SH-SY5Y (cell line): Measurements from ENCODE around the gene DENND1C.

Experiments
- GATA2 ChIP-seq: IDR thresholded peaks from 2 replicates; pipeline ENCODE4 v1.6.1; 2011; ENCODE audit warnings: mild to moderate bottlenecking, low read depth, low read length
- GATA3 ChIP-seq: IDR thresholded peaks from 2 replicates; pipeline ENCODE4 v1.6.1; 2011; ENCODE audit warnings: low read depth, mild to moderate bottlenecking, low read length, moderate library complexity

Gene DENND1C

DNA sequence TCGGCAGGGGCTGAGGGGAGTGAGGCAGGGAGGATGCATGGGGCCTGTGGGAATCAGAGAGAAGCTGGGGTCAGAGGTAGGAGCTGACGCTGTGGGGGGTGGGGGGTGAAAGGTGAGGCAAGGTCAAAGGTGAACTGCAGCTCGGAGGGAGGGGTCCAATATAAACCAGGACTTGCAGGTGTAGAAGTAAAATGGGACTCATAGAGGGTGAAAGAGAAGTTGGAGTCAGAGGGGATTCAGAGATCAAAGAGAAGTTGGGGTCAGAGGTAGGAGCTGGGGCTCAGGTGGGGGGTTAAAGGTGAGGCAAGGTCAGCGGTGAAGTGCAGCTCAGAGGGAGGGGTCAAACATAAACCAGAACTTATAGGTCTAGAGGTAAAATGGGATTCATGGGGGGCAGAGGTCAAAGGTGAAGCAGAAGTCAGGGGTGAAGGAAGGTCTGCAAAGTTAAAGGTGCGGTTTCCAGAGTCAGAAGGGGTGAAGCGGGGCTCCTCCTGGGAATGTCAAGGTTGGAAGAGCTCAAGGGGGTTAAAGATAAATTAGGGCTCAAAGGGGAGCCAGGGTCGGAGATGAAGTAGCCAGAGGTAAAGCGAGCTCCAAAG lies 12.9 kb upstream of the DENND1C start:
- no peak for TF ChIP-seq GATA3
- TF ChIP-seq GATA2, result no peak

DNA sequence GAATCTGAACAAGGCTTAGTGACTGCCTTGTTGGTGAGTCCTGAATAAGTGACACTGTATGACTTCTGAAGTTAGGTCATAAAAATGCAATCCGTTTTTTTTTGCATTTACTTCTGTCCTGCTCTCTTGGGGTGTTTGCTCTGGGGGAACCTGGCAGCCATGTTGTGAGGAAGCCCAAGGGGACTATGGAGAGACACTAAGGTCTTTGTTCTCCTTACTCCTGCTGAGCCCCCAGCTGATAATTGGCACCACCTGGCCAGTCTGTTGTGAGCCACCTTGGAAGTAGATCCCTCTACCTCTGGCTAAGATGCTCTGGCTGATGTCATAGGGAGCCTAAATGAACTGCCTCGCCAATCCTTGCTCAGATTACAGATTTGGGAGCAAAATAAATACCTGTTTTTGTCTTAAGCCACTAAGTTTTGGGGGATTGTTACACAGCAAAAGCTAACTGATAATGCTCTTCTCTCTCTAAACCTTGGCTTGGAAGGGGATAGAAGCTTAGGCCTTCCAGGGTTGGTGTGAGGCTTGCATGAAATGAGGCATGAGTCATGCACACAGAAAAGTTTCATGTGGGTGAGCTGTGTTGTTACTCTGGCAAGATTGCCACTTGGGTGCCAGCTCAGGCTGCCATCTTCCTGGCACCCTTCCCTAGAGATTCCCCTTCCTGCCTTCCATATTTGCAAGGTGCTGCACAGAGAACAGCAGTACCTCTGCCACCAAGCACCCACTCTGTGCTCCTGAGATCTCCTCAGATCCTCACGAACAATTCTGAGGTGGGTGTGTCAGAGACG lies 10.4 kb upstream of the DENND1C start:
- TF ChIP-seq GATA2, result no peak
- no peak for TF ChIP-seq GATA3

DNA sequence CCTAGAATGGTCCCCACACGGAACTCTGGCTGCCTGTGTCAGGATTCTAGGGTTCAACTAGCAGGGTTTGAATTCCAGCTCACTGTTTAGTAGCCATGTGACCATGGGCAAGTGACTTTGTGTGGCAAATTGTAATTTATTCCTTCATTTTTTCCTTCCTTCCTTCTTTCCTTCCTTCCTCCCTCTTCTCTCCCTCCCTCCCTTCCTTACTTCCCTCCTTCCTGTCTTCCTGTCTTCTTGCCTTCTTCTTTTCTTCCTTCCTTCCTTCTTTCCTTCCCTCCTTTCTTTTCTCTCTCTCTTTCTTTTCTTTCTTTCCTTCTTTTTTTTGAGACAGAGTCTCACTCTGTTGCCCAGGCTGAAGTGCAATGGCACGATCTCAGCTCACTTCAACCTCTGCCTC lies 8.5 kb upstream of the DENND1C start:
- TF ChIP-seq GATA2 (no peak), GATA3 (no peak)

DNA sequence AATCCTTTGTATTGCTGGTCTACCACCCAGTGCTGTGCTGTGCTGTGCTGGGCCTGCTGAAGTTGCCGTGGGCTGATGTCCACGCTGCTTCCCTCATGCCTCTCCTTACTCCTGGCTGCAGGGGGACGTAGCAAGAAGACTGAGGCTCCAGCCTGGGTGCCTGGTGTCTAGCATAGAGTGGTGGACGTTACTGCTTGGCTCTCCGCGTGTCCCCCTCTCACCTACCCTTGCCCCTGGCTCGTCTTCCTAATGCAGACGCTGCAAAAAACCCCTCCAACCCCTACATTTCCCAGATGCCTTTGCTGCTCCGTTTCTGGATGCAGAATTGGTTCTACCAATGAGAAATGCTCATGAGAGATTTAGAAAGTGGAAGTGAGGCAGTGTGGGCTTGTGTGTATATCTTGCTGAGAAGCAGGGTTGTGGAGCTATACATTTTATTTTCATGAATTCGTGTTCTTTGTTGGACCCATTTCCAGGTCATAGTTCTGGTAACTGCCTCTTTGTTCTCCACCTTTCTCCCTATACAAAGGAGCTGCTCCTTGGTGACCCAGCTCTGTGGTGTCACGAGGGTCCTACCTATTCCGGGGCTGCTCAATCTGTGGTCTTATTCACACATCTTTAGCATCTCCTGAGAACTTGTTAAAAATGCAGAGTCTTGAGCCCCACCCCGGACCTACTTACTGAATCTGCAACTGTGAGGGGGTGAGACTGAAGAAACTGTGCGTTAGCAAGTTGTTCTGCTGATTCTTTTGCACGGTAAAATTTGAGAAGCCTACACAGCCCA lies 7.9 kb upstream of the DENND1C start:
- no peak for TF ChIP-seq GATA3
- no peak for TF ChIP-seq GATA2

DNA sequence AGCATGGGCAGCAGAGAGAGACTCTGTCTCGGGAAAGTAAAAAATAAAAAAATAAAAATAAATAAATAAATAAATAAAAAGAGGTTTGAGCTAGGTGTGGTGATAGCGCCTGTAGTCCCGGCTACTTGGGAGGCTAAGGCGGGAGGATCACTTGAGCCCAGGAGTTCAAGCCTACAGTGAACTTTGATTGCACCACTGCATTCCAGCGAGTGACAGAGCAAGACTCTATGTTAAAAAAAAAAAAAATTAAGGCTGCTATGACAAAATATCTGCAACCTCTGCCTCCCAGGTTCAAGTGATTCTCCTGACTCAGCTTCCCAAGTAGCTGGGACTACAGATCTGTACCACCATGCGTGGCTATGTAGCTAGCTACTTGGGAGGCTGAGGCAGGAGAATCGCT lies 3.2 kb upstream of the DENND1C start:
- TF ChIP-seq GATA3 (no peak), GATA2 (no peak)

DNA sequence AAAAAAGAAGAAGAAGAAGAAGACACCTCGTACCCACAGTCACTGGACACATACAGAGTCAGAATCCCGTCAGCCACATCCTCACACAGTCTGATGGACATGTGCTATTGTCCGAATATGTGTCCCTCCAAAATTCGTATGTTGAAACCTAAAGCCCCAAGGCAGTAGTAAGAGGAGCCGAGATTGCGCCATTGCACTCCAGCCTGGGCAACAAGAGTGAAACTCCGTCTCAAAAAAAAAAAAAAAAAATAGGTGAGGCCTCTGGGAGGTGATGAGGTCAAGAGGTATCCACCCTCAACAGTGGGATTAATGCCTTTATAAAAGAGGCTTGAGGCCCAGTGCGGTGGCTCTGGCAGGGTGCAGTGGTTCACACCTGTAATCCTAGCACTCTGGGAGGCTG lies 2.6 kb upstream of the DENND1C start:
- no peak for TF ChIP-seq GATA3
- TF ChIP-seq GATA2, result no peak

DNA sequence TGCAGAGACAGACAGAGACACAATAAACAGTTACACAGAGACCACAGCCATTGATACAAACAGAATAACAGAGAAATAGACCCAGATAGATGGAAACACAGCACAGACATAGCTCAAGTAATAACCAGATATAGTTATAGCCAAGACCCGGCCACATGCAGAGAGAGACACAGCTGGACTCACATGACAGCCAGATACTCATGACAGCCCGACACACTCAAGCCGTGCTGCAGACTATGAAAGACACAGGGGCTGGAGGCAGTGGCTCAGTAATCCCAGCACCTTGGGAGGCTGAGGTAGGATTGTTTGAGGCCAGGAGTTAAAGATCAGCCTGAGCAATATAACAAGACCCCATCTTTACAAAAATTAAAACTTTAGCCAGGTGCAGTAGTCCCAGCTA lies 1.6 kb upstream of the DENND1C start:
- no peak for TF ChIP-seq GATA3

DNA sequence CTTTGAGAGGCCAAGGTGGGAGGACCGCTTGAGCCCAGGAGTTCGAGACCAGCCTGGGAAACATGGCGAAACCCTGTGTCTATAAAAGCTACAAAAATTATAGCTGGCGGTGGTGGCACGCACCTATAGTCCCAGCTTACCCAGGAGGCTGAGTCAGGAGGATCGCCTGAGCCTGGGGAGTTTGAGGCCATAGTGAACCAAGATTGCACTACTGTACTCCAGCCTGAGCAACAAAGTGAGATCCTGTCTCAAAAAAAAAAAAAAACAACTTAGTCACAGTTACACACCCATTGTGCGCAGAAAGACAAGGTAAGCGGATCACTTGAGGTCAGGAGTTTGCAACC lies 728 bp upstream of the DENND1C start:
- TF ChIP-seq GATA3 (no peak), GATA2 (no peak)

DNA sequence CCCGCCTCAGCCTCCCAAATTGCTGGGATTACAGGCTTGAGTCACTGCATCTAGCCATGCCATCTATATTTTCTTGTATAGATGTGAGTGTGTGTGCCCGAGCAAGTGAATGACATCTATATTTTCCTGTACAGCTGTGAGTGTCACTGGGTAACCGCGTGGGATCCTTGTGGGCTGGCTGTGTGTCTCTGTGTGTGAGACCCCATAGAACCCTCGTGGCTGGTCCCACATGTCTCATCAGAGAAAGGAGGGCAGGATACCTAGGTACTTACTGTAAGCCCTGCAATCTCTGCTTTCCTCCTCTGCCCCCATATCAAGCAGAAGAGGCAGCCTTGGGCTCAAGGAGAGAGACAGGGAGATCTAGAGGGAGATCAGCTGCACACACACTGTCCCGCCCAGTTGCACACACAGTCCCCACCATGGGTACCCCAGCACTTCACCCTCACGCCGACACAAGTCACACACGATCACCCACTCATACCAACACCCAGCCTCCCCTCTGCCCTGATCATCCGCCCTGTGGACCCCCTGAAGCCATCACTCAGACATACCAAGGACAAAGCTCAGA lies 655 bp downstream of the DENND1C start:
- no peak for TF ChIP-seq GATA2
- TF ChIP-seq GATA3, result no peak

DNA sequence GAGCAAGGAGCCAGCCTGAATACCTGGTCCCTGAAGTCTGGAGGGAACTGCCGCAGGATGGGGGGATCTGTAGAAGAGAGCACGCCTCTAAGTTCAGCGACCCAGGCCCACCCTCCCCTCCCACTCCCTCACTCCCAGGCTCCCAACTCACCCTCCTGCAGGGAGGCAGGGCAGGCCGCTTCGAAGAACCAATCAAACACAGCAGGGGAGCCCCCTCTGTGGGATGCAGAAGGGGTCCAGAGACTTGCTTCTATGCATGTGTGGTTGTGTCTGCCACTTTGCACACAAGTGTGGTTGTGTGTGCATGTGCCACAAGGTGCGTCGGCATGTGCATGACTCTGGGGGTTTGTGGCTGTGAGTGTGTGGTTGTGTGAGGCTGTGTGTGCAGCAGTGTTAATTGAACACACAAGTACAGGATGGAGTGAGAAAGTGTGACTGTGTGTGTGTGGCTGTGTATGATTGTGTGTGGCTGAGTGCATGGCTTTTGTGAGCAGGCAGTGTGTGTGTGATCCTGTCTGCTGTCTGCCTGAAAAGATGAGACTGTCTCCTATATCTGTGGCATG lies 1.7 kb downstream of the DENND1C start:
- TF ChIP-seq GATA3 (no peak), GATA2 (no peak)

DNA sequence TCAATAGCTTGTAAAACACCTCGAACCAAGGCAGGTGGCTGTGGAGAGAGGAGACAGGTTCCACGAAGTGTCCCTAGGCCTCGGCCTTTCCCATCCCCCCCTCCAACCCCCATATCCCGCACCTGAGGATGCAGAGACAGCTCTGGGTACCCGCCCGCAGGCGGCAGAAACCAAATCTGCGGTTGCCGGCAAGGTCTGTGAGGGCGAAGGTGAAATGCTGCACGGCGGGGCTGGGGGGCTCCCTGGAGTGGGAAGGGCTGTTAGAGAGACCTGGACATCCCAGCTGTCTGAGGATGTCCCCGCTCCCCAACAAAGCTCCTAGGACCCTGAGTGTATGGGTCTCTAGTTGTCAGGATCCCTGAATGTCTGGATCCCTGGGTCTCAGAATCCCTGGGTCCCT lies 2.8 kb downstream of the DENND1C start:
- no peak for TF ChIP-seq GATA3
- no peak for TF ChIP-seq GATA2

DNA sequence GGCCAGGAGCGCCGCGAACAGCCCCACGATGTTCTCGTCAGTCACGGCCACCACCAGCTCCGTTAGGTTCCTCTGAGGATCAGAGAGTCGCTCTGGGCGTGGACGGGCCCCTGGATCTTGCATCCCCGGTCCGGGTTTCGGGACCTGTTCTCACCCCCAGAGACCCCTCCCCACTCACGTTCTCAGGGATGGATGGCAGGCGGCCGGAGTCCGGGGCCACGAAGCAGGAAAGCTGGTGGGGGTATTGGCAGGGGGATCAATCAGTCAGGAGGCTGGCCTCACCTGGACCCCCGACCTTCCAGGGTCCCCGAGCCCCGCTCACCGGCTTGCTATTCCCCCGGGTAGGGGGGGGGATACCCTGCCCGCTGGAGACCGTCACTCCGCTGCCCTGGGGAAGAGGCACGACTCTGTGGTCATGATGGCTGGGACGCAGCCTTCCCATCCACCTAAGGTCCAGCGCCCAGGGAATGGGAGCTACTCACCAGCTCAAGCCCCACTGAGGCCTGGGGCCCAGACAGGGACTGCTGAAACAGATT lies 4.6 kb downstream of the DENND1C start:
- TF ChIP-seq GATA3 (no peak), GATA2 (no peak)

DNA sequence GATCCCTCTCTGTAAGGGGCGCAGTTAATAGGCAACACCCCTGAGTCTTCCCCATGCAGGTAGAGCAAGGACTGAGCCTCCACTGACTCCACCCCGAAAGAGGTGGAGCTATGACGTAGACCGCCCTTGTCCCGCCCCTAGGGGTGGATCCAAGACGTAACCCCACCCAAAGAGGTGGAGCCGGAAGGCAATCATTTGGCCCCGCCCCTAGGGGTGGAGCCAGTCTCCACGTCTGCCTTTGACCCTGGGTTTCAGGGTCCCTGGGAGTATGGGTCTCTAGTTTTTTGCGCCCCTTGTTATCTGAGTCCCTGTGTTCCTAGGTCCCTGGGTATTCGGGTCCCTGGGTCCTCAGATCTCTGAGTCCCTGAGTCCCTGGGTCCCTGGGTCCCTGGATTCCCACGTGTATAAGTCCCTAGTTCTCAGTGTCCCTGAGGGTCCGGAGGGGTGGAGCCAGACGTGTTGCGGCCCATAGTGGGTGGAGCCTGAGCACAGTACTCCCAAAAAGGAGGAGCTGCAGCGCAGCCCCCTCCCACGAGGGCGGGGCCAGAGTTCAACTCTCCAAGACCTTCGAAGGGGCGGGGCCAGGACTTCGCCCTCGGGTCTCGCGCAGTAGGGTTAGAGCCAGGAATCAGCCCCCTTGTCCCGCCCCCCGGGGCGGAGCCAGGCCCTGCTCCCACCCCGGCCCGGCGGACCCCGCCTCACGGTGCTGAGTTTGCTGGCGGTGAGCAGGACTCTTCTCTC lies 5.3 kb downstream of the DENND1C start:
- TF ChIP-seq GATA3, result no peak
- no peak for TF ChIP-seq GATA2

DNA sequence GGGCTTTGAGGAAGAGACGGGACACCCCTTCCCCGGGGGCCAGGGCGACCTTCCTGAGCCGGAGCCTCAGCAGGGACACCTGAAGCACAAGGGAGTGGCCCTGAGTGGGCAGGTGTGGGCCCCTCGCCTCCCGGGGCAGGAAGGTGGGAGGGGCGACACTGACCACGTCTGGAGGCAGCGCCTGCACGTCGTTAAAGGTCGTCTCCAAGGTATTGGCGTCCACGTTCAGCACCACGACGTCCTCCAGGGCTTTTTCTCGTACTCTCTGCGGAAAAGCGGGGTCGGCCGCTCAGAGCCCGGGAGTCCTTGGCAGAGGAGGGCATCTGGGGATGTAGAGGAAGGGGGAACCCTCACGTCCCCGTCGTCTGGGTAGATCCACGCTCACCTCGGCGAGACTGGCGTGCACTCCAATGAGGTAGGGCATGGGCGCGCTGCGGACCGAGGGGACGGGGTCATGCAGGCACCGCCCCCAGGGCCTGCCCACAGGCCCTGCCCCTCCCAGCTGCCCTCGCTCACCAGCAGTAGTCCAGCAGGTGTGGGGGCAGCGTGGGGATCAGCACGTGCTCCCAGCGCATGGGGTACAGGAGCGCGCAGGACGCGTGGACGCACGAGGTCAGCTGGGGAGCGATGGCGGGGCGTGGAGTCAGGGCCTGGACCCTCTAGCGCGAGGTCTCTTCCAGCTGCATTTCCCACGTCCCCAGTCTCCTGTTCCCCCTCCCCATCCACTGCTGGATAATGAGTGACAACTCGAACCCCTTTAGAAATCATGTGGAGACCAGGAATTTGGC lies 6.1 kb downstream of the DENND1C start:
- TF ChIP-seq GATA2 (no peak), GATA3 (no peak)

DNA sequence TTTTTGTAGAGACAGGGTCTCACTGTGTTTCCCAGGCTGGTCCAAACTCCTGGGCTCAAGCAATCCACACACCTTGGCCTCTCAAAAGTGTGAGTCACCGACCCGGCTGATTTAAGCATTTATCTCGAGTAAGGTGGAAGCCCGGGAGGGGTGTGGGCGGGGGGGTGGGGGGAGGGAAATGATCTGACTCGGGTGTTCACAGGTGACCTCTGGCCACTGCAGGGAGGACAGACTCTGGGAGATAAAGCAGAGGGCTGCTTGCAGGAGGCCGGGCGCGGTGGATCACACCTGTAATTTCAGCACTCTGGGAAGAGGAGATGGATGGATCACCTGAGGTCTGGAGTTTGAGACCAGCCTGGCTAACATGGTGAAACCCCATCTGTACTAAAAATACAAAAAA lies 7.9 kb downstream of the DENND1C start:
- TF ChIP-seq GATA3, result no peak
- no peak for TF ChIP-seq GATA2
